A549 treated with ZK216348 at 1 μM for 4 hours (cell line): ENCODE results near the gene PMM1. TPM values are rescaled to one million over a fixed set of nuclear protein-coding genes. Genes with fewer than 3 reads are reported as not detected.

ENCODE experiments used
- total RNA-seq: library from RNA; stranded (reverse); fragments of 200-300 nt; extraction: Qiagen RNA extraction; gene quantifications from 5 replicates; pipeline ENCODE4 v1.2.3, GENCODE V29; 2022; ENCODE audit warnings: low read depth

PMM1 gene
- 24.1 to 34.3 TPM (median 29.1 TPM) in 5 replicates for total RNA-seq

DNA sequence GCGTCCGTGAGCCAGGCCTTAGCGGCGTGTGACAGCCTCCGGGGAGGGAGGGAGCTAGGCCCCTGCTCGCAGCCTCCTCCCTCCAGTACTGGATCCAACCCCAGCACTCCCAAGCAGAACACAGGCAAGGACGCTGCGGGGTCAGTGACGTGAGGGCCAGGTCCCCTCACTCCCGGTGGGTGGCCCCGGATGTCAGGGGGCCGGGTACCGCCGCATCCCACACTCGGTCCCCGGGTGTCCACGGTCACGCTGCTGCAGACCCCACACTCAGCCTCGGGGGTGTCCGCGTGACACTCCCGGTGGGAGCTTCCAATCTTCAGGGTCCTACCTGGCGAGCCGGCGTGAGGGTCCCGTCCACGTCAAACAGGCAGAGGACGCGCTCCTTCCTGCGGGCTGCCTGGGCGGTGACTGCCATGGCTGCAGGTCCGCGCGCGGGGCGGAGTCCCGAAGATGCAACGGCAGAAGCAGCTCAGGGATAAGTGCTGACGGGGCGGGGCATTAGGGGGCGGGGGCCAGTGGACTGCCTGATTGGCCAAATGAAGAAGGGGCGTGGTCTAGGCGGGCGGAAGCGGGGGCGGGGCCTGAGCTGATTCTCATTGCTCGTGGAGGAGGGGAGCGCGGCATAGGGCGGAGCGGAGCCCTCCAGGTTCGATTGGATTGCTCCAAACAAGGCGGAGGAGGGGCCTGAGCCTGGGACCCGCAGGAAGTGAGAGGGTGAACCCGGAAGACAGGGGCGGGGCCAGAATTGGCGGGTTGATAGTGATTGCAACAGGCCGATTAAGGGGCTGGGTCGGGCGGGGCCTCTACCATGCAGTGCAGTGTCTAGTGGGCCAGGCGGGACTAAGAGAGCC lies at the start of gene PMM1:
Gene PMM1 (minus strand): TSS at position 450 of the 851 bp plus-strand sequence. CDS start 35 bp downstream, at position 415.

GRCh38 chr22:41621099-41621910 lies 31.7 kb upstream of the PMM1 start, which contains the start of gene XRCC6:
TSS of gene XRCC6 (plus strand) at chr22:41621295. CDS start at chr22:41622005, 710 bp downstream.

GRCh38 chr22:41620589-41621098 lies 31.0 kb upstream of the PMM1 start, which contains the start of gene DESI1:
TSS of gene DESI1 (minus strand) at chr22:41621043. CDS start at chr22:41620839, 204 bp downstream.

GRCh38 chr22:41543854-41544670 lies 45.6 kb downstream of the PMM1 start, which contains the start of gene POLR3H:
TSS of gene POLR3H (minus strand) at chr22:41544470. CDS start at chr22:41544101, 369 bp downstream.

Other genes with a start within 250 kb of the PMM1 start
- gene TEF, start 207.9 kb downstream of the PMM1 start, total RNA-seq, result 0.76 to 1.2 TPM (median 0.79 TPM) in 5 replicates
- gene TOB2, start 143.0 kb downstream of the PMM1 start, total RNA-seq, result 17.6 to 27.5 TPM (median 21.6 TPM) in 5 replicates
- gene PHF5A, start 121.1 kb downstream of the PMM1 start, total RNA-seq, result 58.9 to 80.9 TPM (median 66.8 TPM) in 5 replicates
- 40.4 to 49.7 TPM (median 48.1 TPM) in 5 replicates for gene ACO2, start 120.7 kb downstream of the PMM1 start, total RNA-seq
- 24.3 to 45.8 TPM (median 44.2 TPM) in 5 replicates for gene POLR3H, start 45.4 kb downstream of the PMM1 start, total RNA-seq
- gene CSDC2, start 28.8 kb downstream of the PMM1 start, total RNA-seq, result 1.5 to 2.9 TPM (median 2.2 TPM) in 5 replicates
- 14.9 to 18.7 TPM (median 16.4 TPM) in 5 replicates for gene DESI1, start 31.2 kb upstream of the PMM1 start, total RNA-seq
- gene XRCC6, start 31.5 kb upstream of the PMM1 start, total RNA-seq, result 282 to 431 TPM (median 302 TPM) in 5 replicates
- 121 to 188 TPM (median 163 TPM) in 5 replicates for gene SNU13, start 99.0 kb upstream of the PMM1 start, total RNA-seq
- gene MEI1, start 109.7 kb upstream of the PMM1 start, total RNA-seq, result 0.21 TPM in 1 of 5 replicates, not detected in the others
- gene CCDC134, start 210.8 kb upstream of the PMM1 start, total RNA-seq, result 2.4 to 3.8 TPM (median 3.4 TPM) in 5 replicates
- gene SREBF2, start 243.3 kb upstream of the PMM1 start, total RNA-seq, result 18.8 to 34.4 TPM (median 28.8 TPM) in 5 replicates